Right lobe of liver (tissue), 6 donors: ENCODE results near the gene GCLM. TPM values are rescaled to one million over a fixed set of nuclear protein-coding genes. Genes with fewer than 3 reads are reported as not detected.
"Not testable (repeated sequence)": the region's sequence is repeated elsewhere in the genome, so short reads cannot be mapped to it uniquely, and the experiment has no call there.

Source experiments
- ATAC-seq, 4 donors: fragments of 200-7000 bp; cut with Tn5 transposase; one replicate each; pipeline ENCODE4 v1.9.1; 2020; ENCODE audit warnings: mild to moderate bottlenecking in 4 of 4, moderate library complexity in 4 of 4
- DNase-seq, 3 donors: peaks; one replicate each; pipeline ENCODE4 v3.0.0-alpha.2; 2020
- H3K27ac ChIP-seq, 3 donors: fragments of 200-600 bp; one replicate each; pipeline ENCODE4 v1.8.0; 2022
- H3K27me3 ChIP-seq, 2 donors: fragments of 200-600 bp; one replicate each; pipeline ENCODE4 v1.8.0; 2022
- H3K36me3 ChIP-seq, 4 donors: fragments of 200-600 bp; sonication (generic) in 1 of 4; one replicate each; pipeline versions ENCODE4 v1.5.1 to v1.8.0; 2017 to 2022; ENCODE audit warnings: control low read depth in 1 of 4
- H3K4me1 ChIP-seq, 4 donors: fragments of 200-600 bp; sonication (generic) in 1 of 4; one replicate each; pipeline versions ENCODE4 v1.5.1 to v1.8.0; 2017 to 2022; ENCODE audit warnings: control low read depth in 1 of 4
- H3K4me3 ChIP-seq, 3 donors: fragments of 200-600 bp; one replicate each; pipeline ENCODE4 v1.8.0; 2022
- H3K9me3 ChIP-seq, 4 donors: fragments of 200-600 bp; sonication (generic) in 1 of 4; one replicate each; pipeline versions ENCODE4 v1.5.1 to v1.8.0; 2017 to 2022; ENCODE audit warnings: control low read depth in 1 of 4
- CTCF ChIP-seq, 4 donors: fragments of 200-600 bp in 3 of 4; fragments of 450-650 bp in 1 of 4; IDR thresholded peaks; one replicate each; pipeline versions ENCODE4 v1.5.1 to v1.8.0; 2016 to 2022; ENCODE audit warnings: antibody characterized with exemption in 4 of 4, mild to moderate bottlenecking in 2 of 4
- POLR2A ChIP-seq: fragments of 450-650 bp; IDR thresholded peaks from one replicate; pipeline ENCODE4 v1.6.1; 2017; ENCODE audit warnings: antibody characterized with exemption, mild to moderate bottlenecking
- WGBS: methylation state at CpG from one replicate; pipeline ENCODE4 v1.1.6; 2018; ENCODE audit warnings: low coverage, low lambda C conversion rate; ENCODE audit not compliant: insufficient coverage; ENCODE audit errors: missing lambda C conversion rate; 5-methylcytosine and 5-hydroxymethylcytosine counted together
- intact Hi-C, 2 donors: fragments of 100-400 bp; cut with DNase I; formaldehyde crosslinking; loops; one replicate each; pipeline versions ENCODE4 v1.11.2 to v1.14.1; 2022
- total RNA-seq, 6 experiments: library from RNA; depleted of rRNA in 2 of 6; stranded (reverse); fragments of >200 nt in 2 of 6; fragmentation: NEBNext Ultra II Directional in 3 of 6; extraction: Animal tissue kit (Norgen Biotek cat#: 25700) in 3 of 6; gene quantifications; one replicate each; pipeline versions ENCODE4 v1.1.0 to v1.2.4, GENCODE V29; 2016 to 2023
- donor health status: DM: no; HTN: yes; CAD: no.
- donor health status: DM: no; HTN: no; CAD: no.
- donor health status: DM: no; HTN: no; CAD: no.
- donor health status: DM: no; HTN: yes; CAD: no.
- donor health status: DM: no; HTN: yes; CAD: no.

Gene GCLM
- total RNA-seq, 6 experiments from 2014 or later = 19.9 to 49.8 (median 34.6) TPM

DNA sequence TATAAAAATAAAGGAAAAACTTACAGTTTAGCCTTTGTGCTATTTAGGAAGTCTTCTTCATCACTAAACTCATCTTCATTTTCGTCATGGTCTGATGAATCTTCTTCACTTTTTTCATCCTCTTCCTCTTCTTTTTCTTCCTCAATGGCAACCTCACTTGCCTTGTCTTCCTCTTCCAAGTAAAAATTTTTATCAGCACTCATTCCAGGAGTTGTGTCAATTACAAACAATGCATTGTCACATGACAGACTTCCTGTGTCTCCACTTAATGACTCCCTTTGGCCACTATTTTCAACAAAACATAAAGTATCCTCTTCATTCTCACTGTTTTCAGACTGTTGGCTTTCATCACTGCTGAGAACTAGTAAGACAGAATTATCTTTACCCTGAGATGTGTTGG is 33.0 kb downstream of the GCLM start:
- intact Hi-C loops = no loop called here
- ATAC-seq (no peak), DNase-seq (no peak)
- WGBS = 40% methylated on average over 1 of the region's 1 CpG
- H3K27ac ChIP-seq = no peak overlapping the region
- H3K4me3 ChIP-seq = no peak overlapping the region
- TF ChIP-seq POLR2A = no peak
- no peak for TF ChIP-seq CTCF (IDR thresholded peaks at IDR 0.05)
- H3K36me3 ChIP-seq = peaks cover 0 to 62% (median 25%) of the 10 kb centered on the region in 4 donors
- H3K9me3 ChIP-seq = no peaks in the 10 kb centered on the region
- H3K27me3 ChIP-seq = no peaks in the 10 kb centered on the region
- H3K4me1 ChIP-seq = peaks cover 0 to 20% (median 2%) of the 10 kb centered on the region in 4 donors

DNA sequence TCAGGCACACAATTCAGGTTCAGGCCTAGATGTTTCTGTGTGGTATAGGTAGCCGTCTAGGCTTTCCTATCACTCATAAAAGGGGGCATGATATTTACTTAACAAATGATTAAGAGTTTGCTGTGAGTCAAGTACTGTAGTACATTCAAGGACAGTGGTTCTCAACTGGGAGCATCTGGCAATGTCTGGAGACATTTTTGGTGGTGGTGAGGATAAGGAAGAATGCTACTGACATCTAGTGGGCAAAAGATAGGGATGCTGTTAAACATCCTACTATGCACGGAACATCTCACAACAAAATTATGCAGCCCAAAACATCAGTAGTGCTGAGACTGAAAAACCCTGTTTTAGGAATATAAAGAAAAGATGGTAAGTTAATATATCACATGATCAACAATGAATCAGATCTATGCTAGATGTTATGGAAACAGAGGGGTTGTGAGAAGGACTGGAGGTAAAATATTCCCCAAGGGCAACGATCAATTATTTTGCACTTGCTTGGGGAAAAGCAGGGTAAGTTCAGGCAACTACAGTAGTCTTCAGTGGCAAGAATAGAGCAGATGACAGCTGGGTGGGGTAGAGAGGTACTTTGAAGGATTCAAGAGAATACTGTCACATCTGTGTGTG is 35.1 kb downstream of the GCLM start:
- intact Hi-C loops = no loop called here
- DNase-seq (no peak), ATAC-seq (peak; percentile 18 to 41 (median 27))
- H3K4me3 ChIP-seq = no peak overlapping the region
- H3K27ac ChIP-seq = no peak overlapping the region
- no peak for TF ChIP-seq POLR2A
- peak; percentile 34 to 53 (median 49) for TF ChIP-seq CTCF (IDR thresholded peaks at IDR 0.05)
- H3K36me3 ChIP-seq = peaks cover 0 to 83% (median 39%) of the 10 kb centered on the region in 4 donors
- no peaks in the 10 kb centered on the region for H3K9me3 ChIP-seq
- no peaks in the 10 kb centered on the region for H3K27me3 ChIP-seq
- WGBS = 70% methylated on average over 3 of the region's 3 CpGs
- H3K4me1 ChIP-seq = peaks cover 0 to 16% (median 2%) of the 10 kb centered on the region in 4 donors

DNA sequence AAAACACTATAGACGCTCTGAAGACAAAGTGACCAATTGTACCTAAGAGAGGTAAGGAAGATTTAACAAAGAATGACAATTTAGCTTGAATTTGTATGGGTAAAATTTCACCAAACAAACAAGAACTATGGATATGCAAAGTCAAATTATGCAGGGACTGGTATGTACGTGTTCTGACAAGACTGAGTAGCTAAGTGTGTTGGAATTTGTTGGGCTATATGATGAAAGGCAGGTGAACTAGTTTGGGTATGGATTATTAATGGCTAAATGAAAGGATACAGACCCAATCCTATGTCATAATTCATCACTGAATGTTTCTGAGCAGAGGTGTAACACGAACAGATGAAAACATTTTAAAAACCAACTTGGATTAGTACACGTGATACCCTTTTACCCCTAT is 37.9 kb downstream of the GCLM start:
- Histone ChIP-seq H3K9me3 (no peaks in the 10 kb centered on the region), H3K36me3 (peaks cover 0 to 80% (median 36%) of the 10 kb centered on the region in 4 donors), H3K4me3 (no peak overlapping the region), H3K27me3 (no peaks in the 10 kb centered on the region), H3K4me1 (peaks cover 0 to 5% (median 2%) of the 10 kb centered on the region in 4 donors), H3K27ac (no peak overlapping the region)
- DNase-seq (no peak), ATAC-seq (no peak)
- TF ChIP-seq POLR2A (no peak), CTCF (IDR thresholded peaks at IDR 0.05) (no peak)
- intact Hi-C loops = no loop called here
- WGBS = 78% methylated on average over 4 of the region's 4 CpGs

DNA sequence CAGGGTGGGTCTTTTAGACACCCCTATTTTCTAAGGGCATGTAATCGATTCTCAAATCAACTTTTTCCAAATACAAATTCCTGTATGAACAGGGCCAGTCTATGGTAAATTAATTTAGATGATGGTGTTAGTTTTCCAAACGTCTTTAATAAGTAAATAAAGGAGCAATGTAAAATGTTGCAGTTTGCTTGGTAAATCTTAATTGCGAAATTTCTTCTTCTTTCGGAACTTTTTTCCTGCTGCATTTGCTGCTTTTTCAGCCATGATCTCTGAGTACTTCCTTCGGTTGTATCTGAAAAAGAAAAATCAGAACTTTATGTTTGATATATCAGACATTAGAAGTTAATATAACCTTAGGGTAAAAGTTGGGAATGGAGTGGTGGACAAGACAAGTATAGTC is 39.6 kb downstream of the GCLM start:
- intact Hi-C loops = no loop called here
- Histone ChIP-seq H3K27me3 (no peaks in the 10 kb centered on the region), H3K4me1 (no peaks in the 10 kb centered on the region), H3K9me3 (no peaks in the 10 kb centered on the region), H3K27ac (no peak overlapping the region), H3K4me3 (no peak overlapping the region), H3K36me3 (peaks cover 0 to 64% (median 36%) of the 10 kb centered on the region in 4 donors)
- DNase-seq (no peak), ATAC-seq (no peak)
- TF ChIP-seq POLR2A (no peak), CTCF (IDR thresholded peaks at IDR 0.05) (no peak)
- WGBS = 81% methylated on average over 5 of the region's 5 CpGs

DNA sequence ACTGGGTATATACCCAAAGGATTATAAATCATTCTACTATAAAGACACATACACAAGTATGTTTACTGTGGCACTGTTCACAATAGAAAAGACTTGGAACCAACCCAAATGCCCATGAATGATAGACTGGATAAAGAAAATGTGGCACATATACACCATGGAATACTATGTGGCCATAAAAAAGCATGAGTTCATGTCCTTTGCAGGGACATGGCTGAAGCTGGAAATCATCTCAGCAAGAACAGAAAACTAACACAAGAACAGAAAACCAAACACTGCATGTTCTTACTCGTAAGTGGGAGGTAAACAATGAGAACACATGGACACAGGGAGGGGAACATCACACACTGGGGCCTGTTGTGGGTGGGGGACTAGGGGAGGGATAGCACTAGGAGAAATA is 40.7 kb downstream of the GCLM start:
- no CpG with 5 or more reads among the region's 1 CpG for WGBS
- H3K36me3 ChIP-seq = peaks cover 0 to 53% (median 32%) of the 10 kb centered on the region in 4 donors
- H3K4me1 ChIP-seq, H3K27me3 ChIP-seq, DNase-seq, H3K4me3 ChIP-seq, intact Hi-C loops, H3K27ac ChIP-seq, H3K9me3 ChIP-seq, ATAC-seq: not testable (repeated sequence)
